H1 (cell line): ENCODE data around the gene USP30. TPM values are rescaled to one million over a fixed set of nuclear protein-coding genes. Genes with fewer than 3 reads are reported as not detected.

Source experiments
- CTCF ChIA-PET: fragments of 300-600 bp; sonication (Branson Sonifier 250); formaldehyde crosslinking; loops from one replicate; lab custom pipeline; 2021; ENCODE audit not compliant: partially characterized antibody; lab: Charles Lee
- POLR2A ChIA-PET: fragments of 300-600 bp; sonication (Branson Sonifier 250); formaldehyde crosslinking; loops from one replicate; lab custom pipeline; 2021; ENCODE audit warnings: inconsistent platforms; ENCODE audit not compliant: partially characterized antibody; lab: Charles Lee
- DNase-seq, 2 experiments: peaks; one replicate each; pipeline versions ENCODE4 v3.0.0 to v3.0.0-alpha.2; 2010 to 2022; ENCODE audit warnings: low spot score in 2 of 2, low read depth in 1 of 2, mixed read lengths in 1 of 2
- FAIRE-seq: peaks from 2 replicates; lab custom pipeline; 2011; peaks lifted over from hg19 to GRCh38; lab: Jason Lieb, UNC
- H2AFZ ChIP-seq: 2 replicates; pipeline ENCODE4 v1.8.1; 2012; ENCODE audit warnings: low read length, inconsistent platforms
- H2AK5ac ChIP-seq: 2 replicates; pipeline ENCODE4 v1.6.1; 2013; ENCODE audit warnings: low read depth, low read length
- H2BK120ac ChIP-seq: replicated peaks from 2 replicates; pipeline ENCODE3; 2013; ENCODE audit warnings: low read depth, low read length, inconsistent platforms
- H2BK12ac ChIP-seq: 2 replicates; pipeline ENCODE4 v1.6.1; 2013; ENCODE audit warnings: low read depth, low read length
- H2BK15ac ChIP-seq: 2 replicates; pipeline ENCODE4 v1.6.1; 2013; ENCODE audit warnings: low read length
- H2BK20ac ChIP-seq: 2 replicates; pipeline ENCODE4 v1.6.1; 2013; ENCODE audit warnings: low read length
- H2BK5ac ChIP-seq: 2 replicates; pipeline ENCODE4 v1.6.1; 2013; ENCODE audit warnings: low read depth, low read length
- H3K14ac ChIP-seq: 2 replicates; pipeline ENCODE4 v1.6.1; 2013; ENCODE audit warnings: inconsistent platforms; ENCODE audit not compliant: insufficient read length
- H3K18ac ChIP-seq: 2 replicates; pipeline ENCODE4 v1.6.1; 2013; ENCODE audit warnings: low read length; ENCODE audit errors: extremely low read depth
- H3K23ac ChIP-seq: 2 replicates; pipeline ENCODE4 v1.6.1; 2013; ENCODE audit warnings: inconsistent platforms; ENCODE audit not compliant: insufficient read length
- H3K23me2 ChIP-seq: 2 replicates; pipeline ENCODE4 v1.6.1; 2013; ENCODE audit warnings: low read depth, low read length
- H3K27ac ChIP-seq: 2 replicates; pipeline ENCODE4 v1.6.1; 2011; ENCODE audit warnings: low read depth, low read length, inconsistent platforms
- H3K27me3 ChIP-seq, 4 experiments: replicated peaks in 1 of 4; 1 replicate in 1 of 4; 2 replicates in 3 of 4; pipeline versions ENCODE4 v1.6.1 to v1.8.1; 2011 to 2013; ENCODE audit warnings: low read length in 3 of 4, mild to moderate bottlenecking in 3 of 4, inconsistent platforms in 2 of 4, mixed read lengths in 2 of 4, moderate library complexity in 1 of 4; ENCODE audit not compliant: control insufficient read depth in 3 of 4, insufficient read depth in 3 of 4; ENCODE audit errors: extremely low read depth in 1 of 4
- H3K36me3 ChIP-seq, 4 experiments: 2 replicates each; pipeline versions ENCODE4 v1.6.1 to v1.8.1; 2011 to 2013; ENCODE audit warnings: mild to moderate bottlenecking in 4 of 4, low read length in 3 of 4, moderate library complexity in 2 of 4, control low read depth in 1 of 4, inconsistent platforms in 1 of 4; ENCODE audit not compliant: insufficient read depth in 4 of 4, control insufficient read depth in 2 of 4
- H3K4ac ChIP-seq: replicated peaks from 2 replicates; pipeline ENCODE3; 2013; ENCODE audit warnings: low read length, low read depth, mixed read lengths, inconsistent platforms; ENCODE audit not compliant: insufficient read length
- H3K4me1 ChIP-seq, 4 experiments: replicated peaks in 1 of 4; 1 replicate in 1 of 4; 2 replicates in 3 of 4; pipeline versions ENCODE4 v1.6.1 to v1.8.1; 2011 to 2013; ENCODE audit warnings: low read length in 3 of 4, inconsistent platforms in 2 of 4, mixed read lengths in 1 of 4; ENCODE audit not compliant: insufficient read depth in 4 of 4, control insufficient read depth in 3 of 4
- H3K4me2 ChIP-seq, 2 experiments: 2 replicates each; pipeline versions ENCODE4 v1.6.1 to v1.8.1; 2011 to 2013; ENCODE audit warnings: low read depth in 2 of 2, low read length in 2 of 2, control low read depth in 1 of 2, inconsistent platforms in 1 of 2, mild to moderate bottlenecking in 1 of 2; ENCODE audit not compliant: insufficient read depth in 1 of 2
- H3K4me3 ChIP-seq, 4 experiments: fragments of 200-600, 300-600 bp in 1 of 4; sonication (generic), shearing (Covaris generic), sonication (Bioruptor Twin) in 1 of 4; 2 replicates each; pipeline versions ENCODE4 v1.5.1 to v1.8.1; 2011 to 2016; ENCODE audit warnings: low read length in 4 of 4, low read depth in 3 of 4, control low read depth in 2 of 4, inconsistent platforms in 2 of 4, mild to moderate bottlenecking in 2 of 4, mixed read lengths in 1 of 4, moderate library complexity in 1 of 4; ENCODE audit not compliant: insufficient read depth in 2 of 4; ENCODE audit errors: extremely low read depth in 1 of 4
- H3K56ac ChIP-seq: replicated peaks from 2 replicates; pipeline ENCODE3; 2013; ENCODE audit warnings: low read depth, mild to moderate bottlenecking, mixed read lengths, low read length, inconsistent platforms; ENCODE audit not compliant: insufficient read length
- H3K79me1 ChIP-seq: 2 replicates; pipeline ENCODE4 v1.6.1; 2013; ENCODE audit warnings: low read depth, low read length, control low read depth
- H3K79me2 ChIP-seq, 2 experiments: 2 replicates each; pipeline versions ENCODE4 v1.6.1 to v1.8.1; 2012 to 2013; ENCODE audit warnings: low read length in 2 of 2, mild to moderate bottlenecking in 2 of 2, inconsistent platforms in 1 of 2; ENCODE audit not compliant: insufficient read depth in 2 of 2, control insufficient read depth in 1 of 2
- H3K9ac ChIP-seq, 4 experiments: replicated peaks in 1 of 4; 1 replicate in 1 of 4; 2 replicates in 3 of 4; pipeline versions ENCODE4 v1.6.1 to v1.8.1; 2011 to 2013; ENCODE audit warnings: low read depth in 3 of 4, low read length in 3 of 4, control low read depth in 2 of 4, mild to moderate bottlenecking in 2 of 4, moderate library complexity in 2 of 4, inconsistent platforms in 1 of 4; ENCODE audit errors: extremely low read depth in 1 of 4
- H3K9me3 ChIP-seq, 2 experiments: 2 replicates each; pipeline versions ENCODE4 v1.6.1 to v1.8.1; 2012 to 2013; ENCODE audit warnings: mild to moderate bottlenecking in 2 of 2, moderate library complexity in 2 of 2, control low read depth in 1 of 2, inconsistent platforms in 1 of 2, low read depth in 1 of 2, low read length in 1 of 2, mixed read lengths in 1 of 2; ENCODE audit not compliant: insufficient read depth in 2 of 2
- H4K20me1 ChIP-seq, 2 experiments: replicated peaks in 1 of 2; 2 replicates each; pipeline versions ENCODE3 to v1.8.1; 2011 to 2013; ENCODE audit warnings: inconsistent platforms in 2 of 2, low read length in 2 of 2, mild to moderate bottlenecking in 1 of 2; ENCODE audit not compliant: insufficient read depth in 2 of 2, control insufficient read depth in 1 of 2
- H4K5ac ChIP-seq: 2 replicates; pipeline ENCODE4 v1.6.1; 2013; ENCODE audit warnings: low read length, low read depth, mixed read lengths, inconsistent platforms; ENCODE audit not compliant: insufficient read length
- H4K8ac ChIP-seq: 2 replicates; pipeline ENCODE4 v1.8.0; 2013; ENCODE audit warnings: mild to moderate bottlenecking, moderate library complexity, low read length, inconsistent platforms; ENCODE audit not compliant: insufficient read depth; ENCODE audit errors: extremely low read depth
- H4K91ac ChIP-seq: replicated peaks from 2 replicates; pipeline ENCODE3; 2013; ENCODE audit warnings: low read length, mixed read lengths, inconsistent platforms; ENCODE audit not compliant: insufficient read length
- EP300 ChIP-seq, 2 experiments: IDR thresholded peaks; 1 replicate in 1 of 2; 2 replicates in 1 of 2; pipeline ENCODE4 v1.6.1; 2011 to 2012; ENCODE audit warnings: low read depth in 2 of 2, low read length in 2 of 2, mild to moderate bottlenecking in 2 of 2, borderline replicate concordance in 1 of 2, inconsistent platforms in 1 of 2, moderate library complexity in 1 of 2
- EZH2 ChIP-seq: fragments of 200-600 bp; sonication (generic); IDR thresholded peaks from 2 replicates; pipeline ENCODE4 v1.7.1; 2012; ENCODE audit warnings: low read depth, mild to moderate bottlenecking, moderate library complexity, low read length, inconsistent platforms; ENCODE audit not compliant: severe bottlenecking
- GABPA ChIP-seq: IDR thresholded peaks from 2 replicates; pipeline ENCODE4 v1.6.1; 2011; ENCODE audit warnings: mild to moderate bottlenecking, low read length, moderate library complexity, borderline replicate concordance; ENCODE audit not compliant: insufficient read depth
- KDM1A ChIP-seq: fragments of 200-600, 300-600 bp; sonication (generic); IDR thresholded peaks from 2 replicates; pipeline ENCODE4 v1.7.1; 2016; ENCODE audit warnings: mild to moderate bottlenecking, low read length, borderline replicate concordance
- SAP30 ChIP-seq: fragments of 300-600 bp; sonication (generic); IDR thresholded peaks from 2 replicates; pipeline ENCODE4 v1.7.1; 2012; ENCODE audit warnings: low read length, moderate library complexity, mild to moderate bottlenecking, inconsistent platforms; ENCODE audit not compliant: insufficient read depth, insufficient replicate concordance
- SIN3A ChIP-seq, 2 experiments: IDR thresholded peaks in 1 of 2; conservative IDR thresholded peaks in 1 of 2; 2 replicates each; pipeline ENCODE4 v1.6.1; 2011 to 2012; ENCODE audit warnings: low read length in 2 of 2, improper control_type of control experiment in 1 of 2, low read depth in 1 of 2, mild to moderate bottlenecking in 1 of 2
- SP1 ChIP-seq: IDR thresholded peaks from 2 replicates; pipeline ENCODE4 v1.6.1; 2011; ENCODE audit warnings: low read depth, low read length
- SUZ12 ChIP-seq: fragments of 200-600 bp; sonication (generic); IDR thresholded peaks from 2 replicates; pipeline ENCODE4 v1.6.1; 2012; ENCODE audit warnings: mild to moderate bottlenecking, inconsistent platforms, low read length, moderate library complexity, mixed read lengths
- TAF1 ChIP-seq: IDR thresholded peaks from 2 replicates; pipeline ENCODE4 v1.6.1; 2011; ENCODE audit warnings: mild to moderate bottlenecking, low read depth, low read length
- TCF12 ChIP-seq: IDR thresholded peaks from 2 replicates; pipeline ENCODE4 v1.6.1; 2011; ENCODE audit warnings: low read depth, mild to moderate bottlenecking, low read length
- TEAD4 ChIP-seq: IDR thresholded peaks from 2 replicates; pipeline ENCODE4 v1.6.1; 2012; ENCODE audit warnings: low read depth, low read length, inconsistent platforms, mixed read lengths
- WGBS, 2 experiments: shearing (Covaris generic) in 1 of 2; methylation state at CpG; one replicate each; pipeline versions ENCODE4 v1.1.6 to v1.1.7; 2013 to 2015; ENCODE audit warnings: low lambda C conversion rate in 2 of 2, mixed read lengths in 2 of 2, inconsistent platforms in 1 of 2, low coverage in 1 of 2, missing lambda C conversion rate in 1 of 2; ENCODE audit not compliant: insufficient replicate concordance in 2 of 2, insufficient coverage in 1 of 2, insufficient read length in 1 of 2; ENCODE audit errors: extremely low coverage in 1 of 2, missing lambda C conversion rate in 1 of 2; 5-methylcytosine and 5-hydroxymethylcytosine counted together
- polyA plus RNA-seq, 7 experiments: library from polyadenylated mRNA; depleted of rRNA in 3 of 7; stranded (reverse) in 5 of 7; unstranded in 2 of 7; fragments of >200 nt in 5 of 7; fragments of 200-250 nt in 2 of 7; gene quantifications; 1 replicate in 5 of 7; 2 replicates in 1 of 7; 4 replicates in 1 of 7; pipeline versions ENCODE4 v1.2.1 to v1.2.3, GENCODE V29; 2011 to 2013; ENCODE audit warnings: missing spikeins in 2 of 7, mixed read lengths in 2 of 7
- total RNA-seq: library from RNA; stranded (reverse); fragmentation: NEBNext Ultra II Directional; extraction: Animal tissue kit (Norgen Biotek cat#: 25700); gene quantifications from 2 replicates; pipeline ENCODE4 v1.2.1, GENCODE V29; 2021
- TF ChIP-seq, protein P1 (sequence below): IDR thresholded peaks from 2 replicates; pipeline ENCODE4 v1.6.1; 2011; ENCODE audit warnings: low read depth, mild to moderate bottlenecking, low read length; ENCODE audit not compliant: insufficient read depth

Gene USP30
- total and polyA plus RNA-seq, 2 of the 8 experiments (the other 6 are each of a cell fraction or from before 2014, with no cell fraction given), result 7.0 to 12.2 TPM

DNA sequence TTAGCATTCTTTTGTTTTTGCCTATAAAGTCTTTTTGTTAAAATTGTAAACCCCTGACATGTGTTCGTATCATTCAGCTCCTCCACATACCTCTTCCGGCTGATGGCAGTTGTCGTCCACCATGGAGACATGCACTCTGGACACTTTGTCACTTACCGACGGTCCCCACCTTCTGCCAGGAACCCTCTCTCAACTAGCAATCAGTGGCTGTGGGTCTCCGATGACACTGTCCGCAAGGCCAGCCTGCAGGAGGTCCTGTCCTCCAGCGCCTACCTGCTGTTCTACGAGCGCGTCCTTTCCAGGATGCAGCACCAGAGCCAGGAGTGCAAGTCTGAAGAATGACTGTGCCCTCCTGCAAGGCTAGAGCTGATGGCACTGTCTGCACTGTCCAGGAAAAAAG, 33.2 kb downstream of the USP30 start:
- Histone ChIP-seq H3K14ac (no peak overlapping the region), H2BK15ac (no peak overlapping the region), H3K4me3 (no peak overlapping the region), H3K56ac (no peak overlapping the region), H3K4me2 (no peak overlapping the region), H3K79me2 (no peaks in the 10 kb centered on the region), H2AFZ (no peak overlapping the region), H3K18ac (no peak overlapping the region), H4K8ac (no peak overlapping the region), H4K91ac (no peak overlapping the region), H3K4me1 (no peaks in the 10 kb centered on the region), H2BK20ac (no peak overlapping the region), H3K4ac (no peak overlapping the region), H3K79me1 (no peaks in the 10 kb centered on the region), H2BK120ac (no peak overlapping the region), H3K36me3 (peaks cover 0 to 19% (median 4%) of the 10 kb centered on the region in 4 experiments; a peak in 7 of 8 replicates), H4K20me1 (peaks cover 0 to 1% of the 10 kb centered on the region in 2 experiments), H2AK5ac (no peak overlapping the region), H2BK12ac (no peak overlapping the region), H2BK5ac (no peak overlapping the region), H4K5ac (no peak overlapping the region), H3K27me3 (no peaks in the 10 kb centered on the region), H3K23ac (no peak overlapping the region), H3K9me3 (no peaks in the 10 kb centered on the region), H3K27ac (no peak overlapping the region), H3K9ac (no peak overlapping the region), H3K23me2 (no peaks in the 10 kb centered on the region)
- DNase-seq, result no peak
- CTCF ChIA-PET, result interaction anchor here (1.4 kb wide), 1 partner anchor 200 kb away, joined by 3 read pairs; no protein-coding TSS in a partner anchor
- no peak for FAIRE-seq
- WGBS, 2 experiments, result 93% methylated on average over 11 of the region's 11 CpGs; no CpG with 5 or more reads in 1 of the 2 experiments
- POLR2A ChIA-PET, result interaction anchor here (2.2 kb wide), 1 partner anchor 16 kb away, joined by 7 read pairs; no protein-coding TSS in a partner anchor
- TF ChIP-seq SP1 (no peak), EZH2 (no peak), KDM1A (no peak), TAF1 (no peak), SUZ12 (no peak), SIN3A (conservative IDR thresholded peaks at IDR 0.05 in 1 of 2, IDR thresholded peaks at IDR 0.05 in 1 of 2; ENCODE audit: low read depth in 1 of 2, low read length in 2 of 2) (no peak), EP300 (IDR thresholded peaks at IDR 0.05; ENCODE audit: borderline replicate concordance in 1 of 2, low read depth in 2 of 2, low read length in 2 of 2) (no peak), TCF12 (no peak), TEAD4 (no peak), SAP30 (no peak), GABPA (no peak)
- TF ChIP-seq, protein P1, sequence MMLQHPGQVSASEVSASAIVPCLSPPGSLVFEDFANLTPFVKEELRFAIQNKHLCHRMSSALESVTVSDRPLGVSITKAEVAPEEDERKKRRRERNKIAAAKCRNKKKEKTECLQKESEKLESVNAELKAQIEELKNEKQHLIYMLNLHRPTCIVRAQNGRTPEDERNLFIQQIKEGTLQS, result no peak
